ENCODE results near the gene LRP1B. TPM values are rescaled to one million over a fixed set of nuclear protein-coding genes. Genes with fewer than 3 reads are reported as not detected.

LRP1B gene
- total and polyA plus RNA-seq, 8 donors = 0.03 to 1.6 (median 0.84) TPM

DNA sequence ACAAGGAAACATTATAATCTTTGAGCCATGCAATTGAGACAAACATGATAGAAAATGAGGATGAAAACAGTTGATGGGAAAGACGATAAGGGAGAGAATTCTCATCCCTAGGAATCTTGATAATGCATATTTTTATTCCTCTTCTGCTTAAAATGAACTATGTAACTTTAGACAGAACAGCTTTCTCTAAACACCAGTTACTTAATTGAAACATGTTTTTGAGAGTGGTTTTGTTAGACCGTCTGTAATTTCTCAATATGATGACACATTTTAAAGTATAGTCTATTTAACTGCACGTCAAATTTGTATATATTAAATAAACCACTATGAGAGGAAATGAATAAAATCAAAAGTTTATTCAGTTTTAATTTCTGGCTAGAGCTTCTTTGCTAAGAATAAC lies 1896.7 kb downstream of the LRP1B start:
- ATAC-seq (no peak), DNase-seq (peak in 2 of 4 donors; percentile 50 to 65)
- Histone ChIP-seq H3K27ac (no peak overlapping the region), H3K36me3 (no peaks in the 10 kb centered on the region), H3K27me3 (no peaks in the 10 kb centered on the region), H3K4me3 (no peak overlapping the region), H3K4me1 (no peaks in the 10 kb centered on the region), H3K9me3 (no peaks in the 10 kb centered on the region)
- intact Hi-C loops (cut with DNase I) = no loop called here
- TF ChIP-seq CTCF (IDR thresholded peaks at IDR 0.05) = no peak

GRCh38 chr2:140210963-140211362 lies 1919.9 kb downstream of the LRP1B start:
- intact Hi-C loops (cut with DNase I) = no loop called here
- Histone ChIP-seq H3K9me3 (peaks cover 0 to 9% of the 10 kb centered on the region in 2 donors), H3K27me3 (no peaks in the 10 kb centered on the region), H3K27ac (no peak overlapping the region), H3K4me3 (no peak overlapping the region), H3K4me1 (no peaks in the 10 kb centered on the region), H3K36me3 (no peaks in the 10 kb centered on the region)
- ATAC-seq (no peak), DNase-seq (no peak)
- no peak for TF ChIP-seq CTCF (IDR thresholded peaks at IDR 0.05)

- no peaks in the 10 kb centered on the region for H3K4me1 ChIP-seq
- TF ChIP-seq CTCF (IDR thresholded peaks at IDR 0.05) = no peak
- intact Hi-C loops (cut with DNase I) = no loop called here
- H3K36me3 ChIP-seq = no peaks in the 10 kb centered on the region
- ATAC-seq (no peak), DNase-seq (no peak)
- no peaks in the 10 kb centered on the region for H3K27me3 ChIP-seq
- no peak overlapping the region for H3K4me3 ChIP-seq
- peaks cover 0 to 8% of the 10 kb centered on the region in 2 donors for H3K9me3 ChIP-seq
- no peak overlapping the region for H3K27ac ChIP-seq
Measured at GRCh38 chr2:140205093-140205492, 1925.7 kb downstream of the LRP1B start.

- ATAC-seq = no peak
- H3K36me3 ChIP-seq = no peaks in the 10 kb centered on the region
- intact Hi-C loops (cut with DNase I) = no loop called here
- no peaks in the 10 kb centered on the region for H3K4me1 ChIP-seq
- no peak overlapping the region for H3K27ac ChIP-seq
- no peak for TF ChIP-seq CTCF (IDR thresholded peaks at IDR 0.05)
- DNase-seq = no peak
- H3K9me3 ChIP-seq = peaks cover 0 to 14% of the 10 kb centered on the region in 2 donors
- H3K4me3 ChIP-seq = no peak overlapping the region
- H3K27me3 ChIP-seq = no peaks in the 10 kb centered on the region
Measured at GRCh38 chr2:140203347-140203746, 1927.5 kb downstream of the LRP1B start.

DNA sequence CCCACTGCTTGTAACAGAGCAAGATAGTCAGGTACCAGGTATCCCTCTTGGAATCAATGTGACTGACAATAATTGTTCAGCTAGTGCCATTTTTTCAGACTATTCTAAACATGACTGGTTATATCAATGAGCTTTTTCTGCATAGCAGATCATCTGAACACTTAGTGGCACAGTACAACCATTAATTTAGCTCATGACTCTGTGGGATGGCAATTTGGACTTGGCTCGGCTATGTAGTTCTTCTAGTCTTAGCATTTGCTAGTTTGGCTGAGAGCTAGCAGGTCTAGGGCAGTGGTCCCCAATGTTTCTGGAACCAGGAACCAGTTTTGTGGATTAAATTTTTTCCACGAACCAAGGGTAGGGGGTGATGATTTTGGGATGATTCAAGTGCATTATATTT lies 1929.2 kb downstream of the LRP1B start:
- ATAC-seq (no peak), DNase-seq (no peak)
- Histone ChIP-seq H3K9me3 (peaks cover 0 to 14% of the 10 kb centered on the region in 2 donors), H3K36me3 (no peaks in the 10 kb centered on the region), H3K27ac (no peak overlapping the region), H3K4me3 (no peak overlapping the region), H3K27me3 (no peaks in the 10 kb centered on the region), H3K4me1 (no peaks in the 10 kb centered on the region)
- intact Hi-C loops (cut with DNase I) = no loop called here
- TF ChIP-seq CTCF (IDR thresholded peaks at IDR 0.05) = no peak

All from left lung (tissue), 10 donors.